Measurements from ENCODE around the gene EXOC4.

DNA sequence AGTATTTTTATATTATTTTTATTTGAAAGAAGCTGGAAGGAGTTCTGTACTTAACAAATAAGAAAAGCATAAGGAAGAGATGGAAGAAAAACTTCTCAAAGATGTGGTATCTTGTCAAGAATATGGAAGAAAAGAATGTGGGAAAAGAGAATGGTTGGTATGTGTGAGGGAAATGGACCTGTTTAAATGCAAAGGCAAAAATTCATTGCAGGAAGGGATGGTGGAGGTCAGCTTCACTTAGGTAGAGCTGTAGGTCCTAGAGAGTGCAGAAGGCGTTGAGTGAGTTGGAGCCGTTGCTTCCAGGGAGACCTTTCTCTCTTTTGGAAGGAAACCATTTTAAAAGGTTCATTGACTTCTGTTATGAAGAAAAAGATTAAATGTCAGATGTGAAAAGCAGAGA lies 107.3 kb downstream of the EXOC4 start:
- TF ChIP-seq EZH2 (IDR thresholded peaks at IDR 0.05), result no peak
- TF ChIP-seq POLR2AphosphoS5 (IDR thresholded peaks at IDR 0.05; ENCODE audit: borderline replicate concordance, low read depth, low read length), result no peak

Measured in SK-N-MC (cell line).